Measurements from ENCODE around the gene ATF7IP2.
A peak's percentile ranks its signal among the peaks of the same experiment; 100 is the strongest.

ATF7IP2 gene, protein sequence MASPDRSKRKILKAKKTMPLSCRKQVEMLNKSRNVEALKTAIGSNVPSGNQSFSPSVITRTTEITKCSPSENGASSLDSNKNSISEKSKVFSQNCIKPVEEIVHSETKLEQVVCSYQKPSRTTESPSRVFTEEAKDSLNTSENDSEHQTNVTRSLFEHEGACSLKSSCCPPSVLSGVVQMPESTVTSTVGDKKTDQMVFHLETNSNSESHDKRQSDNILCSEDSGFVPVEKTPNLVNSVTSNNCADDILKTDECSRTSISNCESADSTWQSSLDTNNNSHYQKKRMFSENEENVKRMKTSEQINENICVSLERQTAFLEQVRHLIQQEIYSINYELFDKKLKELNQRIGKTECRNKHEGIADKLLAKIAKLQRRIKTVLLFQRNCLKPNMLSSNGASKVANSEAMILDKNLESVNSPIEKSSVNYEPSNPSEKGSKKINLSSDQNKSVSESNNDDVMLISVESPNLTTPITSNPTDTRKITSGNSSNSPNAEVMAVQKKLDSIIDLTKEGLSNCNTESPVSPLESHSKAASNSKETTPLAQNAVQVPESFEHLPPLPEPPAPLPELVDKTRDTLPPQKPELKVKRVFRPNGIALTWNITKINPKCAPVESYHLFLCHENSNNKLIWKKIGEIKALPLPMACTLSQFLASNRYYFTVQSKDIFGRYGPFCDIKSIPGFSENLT

DNA sequence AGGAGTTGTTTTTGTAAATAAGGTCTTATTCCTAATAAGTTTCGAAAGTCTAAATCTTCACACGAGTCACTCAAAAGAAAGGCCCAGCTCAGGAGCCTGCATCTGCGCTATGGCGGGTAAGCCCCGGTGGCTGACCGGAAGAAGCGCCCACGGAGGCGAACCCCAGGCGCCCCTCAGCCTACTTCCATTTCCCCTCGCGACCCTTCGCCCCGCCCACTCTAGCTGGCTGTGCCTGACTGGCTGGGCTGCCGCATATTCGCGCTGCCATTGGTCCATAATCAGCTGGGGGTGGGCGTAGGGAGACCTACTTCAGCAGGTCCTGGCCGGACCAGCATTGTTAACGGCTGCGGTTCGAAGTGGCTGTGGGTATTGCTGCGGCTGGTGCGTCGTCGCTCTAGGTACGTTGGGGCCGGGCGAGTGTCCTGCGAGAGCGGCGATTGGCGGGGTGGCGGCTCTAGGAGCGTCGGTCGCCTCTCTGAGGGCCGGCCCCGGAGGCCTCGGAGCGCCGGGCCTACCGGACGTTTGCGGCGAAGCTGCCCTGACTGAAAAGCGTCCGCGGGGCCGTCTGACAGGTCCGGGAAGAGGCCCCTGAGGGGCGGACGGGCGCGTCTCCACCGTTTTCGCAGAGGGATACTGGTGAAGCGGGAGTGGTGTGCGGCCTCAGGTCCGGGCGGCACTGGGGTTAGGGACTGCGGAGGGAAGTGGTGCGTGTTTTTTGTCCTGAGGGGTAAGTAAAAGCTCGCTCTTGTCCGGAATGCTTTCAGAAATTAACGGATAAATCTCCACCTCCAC is at the start of gene ATF7IP2:
Gene ATF7IP2, plus strand, starts transcription at position 337 of the 792 bp plus-strand sequence. CDS start 44,560 bp downstream, outside the sequence.
- no peaks in the 10 kb centered on the region for H3K9me3 ChIP-seq (ENCODE audit: insufficient read depth, low read length)
- H4K20me1 ChIP-seq (ENCODE audit: low read depth, low read length), result no peaks in the 10 kb centered on the region
- H3K4me3 ChIP-seq (ENCODE audit: insufficient read depth, low read length, poor library complexity, severe bottlenecking), result peak within 1 kb of the TSS; percentile 77
- H3K9me2 ChIP-seq (replicated peaks; ENCODE audit: insufficient read depth, low read length), result no peaks in the 10 kb centered on the region
- 0 out of 2 replicates have a peak, but pooled peaks cover 16% of the 10 kb centered on the region for H3F3A ChIP-seq (ENCODE audit: insufficient read depth)
- H3K27ac ChIP-seq (ENCODE audit: low read depth, low read length), result peak within 1 kb of the TSS; percentile 51
- H3K27me3 ChIP-seq (ENCODE audit: low read length), result no peaks in the 10 kb centered on the region
- peaks cover 7% of the 10 kb centered on the region for H3K36me3 ChIP-seq (ENCODE audit: low read length)
- TF ChIP-seq EZH2phosphoT487 (conservative IDR thresholded peaks at IDR 0.05; ENCODE audit: low read length), result no peak
- TF ChIP-seq, protein P1, sequence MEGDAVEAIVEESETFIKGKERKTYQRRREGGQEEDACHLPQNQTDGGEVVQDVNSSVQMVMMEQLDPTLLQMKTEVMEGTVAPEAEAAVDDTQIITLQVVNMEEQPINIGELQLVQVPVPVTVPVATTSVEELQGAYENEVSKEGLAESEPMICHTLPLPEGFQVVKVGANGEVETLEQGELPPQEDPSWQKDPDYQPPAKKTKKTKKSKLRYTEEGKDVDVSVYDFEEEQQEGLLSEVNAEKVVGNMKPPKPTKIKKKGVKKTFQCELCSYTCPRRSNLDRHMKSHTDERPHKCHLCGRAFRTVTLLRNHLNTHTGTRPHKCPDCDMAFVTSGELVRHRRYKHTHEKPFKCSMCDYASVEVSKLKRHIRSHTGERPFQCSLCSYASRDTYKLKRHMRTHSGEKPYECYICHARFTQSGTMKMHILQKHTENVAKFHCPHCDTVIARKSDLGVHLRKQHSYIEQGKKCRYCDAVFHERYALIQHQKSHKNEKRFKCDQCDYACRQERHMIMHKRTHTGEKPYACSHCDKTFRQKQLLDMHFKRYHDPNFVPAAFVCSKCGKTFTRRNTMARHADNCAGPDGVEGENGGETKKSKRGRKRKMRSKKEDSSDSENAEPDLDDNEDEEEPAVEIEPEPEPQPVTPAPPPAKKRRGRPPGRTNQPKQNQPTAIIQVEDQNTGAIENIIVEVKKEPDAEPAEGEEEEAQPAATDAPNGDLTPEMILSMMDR (IDR thresholded peaks at IDR 0.05; ENCODE audit: insufficient read depth, low read length, poor library complexity, severe bottlenecking), result no peak
- peaks cover 38% of the 10 kb centered on the region for H3K79me2 ChIP-seq (ENCODE audit: insufficient read depth, low read length)
- peak within 1 kb of the TSS; percentile 72 for H3K4me2 ChIP-seq (ENCODE audit: low read depth, low read length, poor library complexity, severe bottlenecking)
- H2AFZ ChIP-seq (ENCODE audit: low read depth, low read length, severe bottlenecking), result peak within 1 kb of the TSS; percentile 86
- peak within 1 kb of the TSS; percentile 75 for H3K9ac ChIP-seq (ENCODE audit: low read length)

DNA sequence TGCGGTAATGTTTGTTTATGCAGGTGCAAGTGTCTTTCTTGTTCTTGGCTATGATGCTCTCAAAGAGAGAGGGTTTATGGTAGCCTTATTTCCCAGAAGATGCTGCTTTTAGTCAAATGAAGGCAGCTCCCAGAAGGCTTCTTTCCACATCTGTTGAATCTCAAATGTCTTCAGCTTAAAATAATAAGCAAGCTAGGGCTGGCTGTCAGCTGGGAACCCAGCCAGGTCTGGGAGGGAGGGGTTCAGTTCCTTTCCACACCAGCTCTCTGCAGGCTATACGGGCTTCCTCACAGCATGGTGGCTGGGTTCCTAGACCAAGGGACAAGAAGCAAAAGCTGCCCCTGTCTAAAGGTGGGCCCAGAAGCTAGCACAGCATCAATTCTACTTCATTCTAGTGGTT is 47.4 kb upstream of the ATF7IP2 start:
- H3K79me2 ChIP-seq (ENCODE audit: insufficient read depth, low read length), result no peaks in the 10 kb centered on the region
- H3K9me2 ChIP-seq (replicated peaks; ENCODE audit: insufficient read depth, low read length), result no peaks in the 10 kb centered on the region
- TF ChIP-seq, protein P1 (IDR thresholded peaks at IDR 0.05; ENCODE audit: insufficient read depth, low read length, poor library complexity, severe bottlenecking), result no peak
- no peak for TF ChIP-seq EZH2phosphoT487 (conservative IDR thresholded peaks at IDR 0.05; ENCODE audit: low read length)
- peaks cover 20% of the 10 kb centered on the region; the same call in 1 of the 2 replicates for H3K9me3 ChIP-seq (ENCODE audit: insufficient read depth, low read length)
- no peaks in the 10 kb centered on the region for H3K36me3 ChIP-seq (ENCODE audit: low read length)
- no peaks in the 10 kb centered on the region for H3K27me3 ChIP-seq (ENCODE audit: low read length)
- H2AFZ ChIP-seq (ENCODE audit: low read depth, low read length, severe bottlenecking), result no peak overlapping the region
- H3K4me3 ChIP-seq (ENCODE audit: insufficient read depth, low read length, poor library complexity, severe bottlenecking), result no peak overlapping the region
- H4K20me1 ChIP-seq (ENCODE audit: low read depth, low read length), result no peaks in the 10 kb centered on the region
- H3K4me2 ChIP-seq (ENCODE audit: low read depth, low read length, poor library complexity, severe bottlenecking), result no peak overlapping the region
- no peak overlapping the region for H3K27ac ChIP-seq (ENCODE audit: low read depth, low read length)
- H3K9ac ChIP-seq (ENCODE audit: low read length), result no peak overlapping the region
- H3F3A ChIP-seq (ENCODE audit: insufficient read depth), result no peaks in the 10 kb centered on the region

DNA sequence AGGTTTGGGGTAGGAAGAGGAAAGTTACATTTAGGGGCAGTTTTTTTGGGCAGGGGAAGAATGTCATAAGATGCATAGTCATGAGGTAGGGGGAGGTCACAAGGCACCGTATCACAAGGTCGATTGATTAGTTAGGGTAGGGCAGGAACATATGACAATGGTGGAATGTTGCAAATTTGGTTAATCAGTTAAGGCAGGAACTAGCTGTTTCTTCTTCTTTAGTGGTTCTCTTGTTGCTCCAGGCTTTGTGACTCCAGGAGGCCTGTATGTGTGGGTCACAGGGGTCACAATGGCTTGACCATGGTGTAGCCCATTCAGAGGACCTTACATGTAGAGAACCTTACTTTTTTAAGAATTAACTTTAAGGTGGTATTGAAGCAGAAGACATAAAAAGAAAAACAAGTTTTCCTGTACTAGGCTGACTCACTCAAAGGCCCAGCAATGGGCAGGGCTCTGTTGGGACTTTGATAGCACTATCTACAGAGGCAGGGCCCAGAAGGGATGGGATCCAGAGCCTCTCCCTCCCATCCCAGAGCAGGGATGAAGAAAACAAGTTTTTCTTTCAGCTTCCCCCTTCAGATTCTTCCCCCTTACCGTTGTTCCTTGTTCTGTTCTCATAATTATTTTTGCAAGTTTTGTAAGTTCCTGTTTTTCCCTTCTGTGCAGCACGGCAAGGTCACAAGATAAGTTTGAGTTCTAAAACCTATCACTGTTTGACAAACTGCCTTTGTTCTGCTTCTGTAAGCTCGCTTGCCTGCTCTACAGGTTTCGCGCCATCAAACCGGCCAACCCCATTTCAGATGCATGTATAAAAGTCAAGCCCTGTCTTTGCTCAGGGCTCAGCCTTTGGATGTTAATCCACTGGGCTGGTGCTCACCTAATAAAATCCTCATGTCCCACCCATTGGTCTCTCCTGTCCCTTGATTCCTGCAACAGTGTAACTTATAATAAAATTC is 45.8 kb upstream of the ATF7IP2 start:
- Histone ChIP-seq H3F3A (ENCODE audit: insufficient read depth) (no peaks in the 10 kb centered on the region), H3K27me3 (ENCODE audit: low read length) (no peaks in the 10 kb centered on the region), H3K9me2 (replicated peaks; ENCODE audit: insufficient read depth, low read length) (no peaks in the 10 kb centered on the region), H3K27ac (ENCODE audit: low read depth, low read length) (no peak overlapping the region), H3K9ac (ENCODE audit: low read length) (no peak overlapping the region), H3K79me2 (ENCODE audit: insufficient read depth, low read length) (no peaks in the 10 kb centered on the region), H3K4me3 (ENCODE audit: insufficient read depth, low read length, poor library complexity, severe bottlenecking) (no peak overlapping the region), H3K4me2 (ENCODE audit: low read depth, low read length, poor library complexity, severe bottlenecking) (no peak overlapping the region), H2AFZ (ENCODE audit: low read depth, low read length, severe bottlenecking) (no peak overlapping the region), H4K20me1 (ENCODE audit: low read depth, low read length) (no peaks in the 10 kb centered on the region), H3K36me3 (ENCODE audit: low read length) (no peaks in the 10 kb centered on the region), H3K9me3 (ENCODE audit: insufficient read depth, low read length) (peaks cover 26% of the 10 kb centered on the region; the same call in 1 of the 2 replicates)
- TF ChIP-seq EZH2phosphoT487 (conservative IDR thresholded peaks at IDR 0.05; ENCODE audit: low read length), result no peak
- TF ChIP-seq, protein P1 (IDR thresholded peaks at IDR 0.05; ENCODE audit: insufficient read depth, low read length, poor library complexity, severe bottlenecking), result no peak

Data from SU-DHL-6 (cell line).